HG02943 (cell line): ENCODE data around the gene EFNB1.

Source experiments
- ATAC-seq: cut with Tn5 transposase; IDR thresholded peaks from one replicate; pipeline ENCODE4 v1.9.1; 2021; ENCODE audit warnings: mild to moderate bottlenecking, low read depth, moderate library complexity; ENCODE audit not compliant: unreplicated experiment

EFNB1 gene

GRCh38 chrX:68880846-68881552, 52.2 kb downstream of the EFNB1 start:
- no peak for ATAC-seq

- no peak for ATAC-seq
Measured at GRCh38 chrX:68881911-68882310, 53.1 kb downstream of the EFNB1 start.

- no peak for ATAC-seq
Measured at GRCh38 chrX:68883800-68884199, 55.0 kb downstream of the EFNB1 start.

GRCh38 chrX:68889249-68889648, 60.4 kb downstream of the EFNB1 start:
- no peak for ATAC-seq
